Stimulated activated CD4-positive, alpha-beta T cell treated with anti-CD3 and anti-CD28 coated beads, Interleukin-4, amount 100 ng/mL, for 48 hours (primary cell): ENCODE results near the gene CCDC85C.

Experiments used
- DNase-seq, 2 donors: peaks; one replicate each; pipeline ENCODE4 v3.0.0-alpha.2; 2020; ENCODE audit warnings: low read depth in 2 of 2

Gene CCDC85C

DNA sequence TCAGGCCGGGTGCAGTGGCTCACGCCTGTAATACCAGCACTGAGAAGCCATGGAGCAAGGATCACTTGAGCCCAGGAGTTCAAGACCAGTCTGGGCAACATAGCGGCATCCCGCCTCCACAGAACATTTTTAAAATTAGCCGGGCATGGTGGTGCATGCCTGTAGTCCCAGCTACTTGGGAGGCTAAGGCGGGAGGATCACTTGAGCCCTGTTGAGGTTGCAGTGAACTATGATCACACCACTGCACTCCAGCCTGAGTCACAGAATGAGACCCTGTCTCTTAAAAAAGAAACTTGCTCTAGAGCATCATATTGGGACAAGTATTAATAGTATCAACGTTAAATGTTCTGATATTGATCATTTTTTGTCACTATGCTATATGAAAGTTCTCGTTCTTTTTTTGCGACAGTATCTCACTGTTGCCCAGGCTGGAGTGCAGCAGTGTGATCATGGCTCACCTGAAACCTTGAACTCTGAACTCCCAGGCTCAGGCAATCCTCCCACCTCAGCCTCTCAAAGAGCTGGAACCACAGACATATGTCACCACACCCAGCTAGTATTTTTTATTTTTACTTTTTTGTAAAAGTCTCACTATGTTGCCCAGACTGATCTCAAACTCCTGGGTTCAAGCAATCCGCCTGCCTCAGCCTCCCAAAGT is 47.7 kb downstream of the CCDC85C start:
- DNase-seq = no peak

DNA sequence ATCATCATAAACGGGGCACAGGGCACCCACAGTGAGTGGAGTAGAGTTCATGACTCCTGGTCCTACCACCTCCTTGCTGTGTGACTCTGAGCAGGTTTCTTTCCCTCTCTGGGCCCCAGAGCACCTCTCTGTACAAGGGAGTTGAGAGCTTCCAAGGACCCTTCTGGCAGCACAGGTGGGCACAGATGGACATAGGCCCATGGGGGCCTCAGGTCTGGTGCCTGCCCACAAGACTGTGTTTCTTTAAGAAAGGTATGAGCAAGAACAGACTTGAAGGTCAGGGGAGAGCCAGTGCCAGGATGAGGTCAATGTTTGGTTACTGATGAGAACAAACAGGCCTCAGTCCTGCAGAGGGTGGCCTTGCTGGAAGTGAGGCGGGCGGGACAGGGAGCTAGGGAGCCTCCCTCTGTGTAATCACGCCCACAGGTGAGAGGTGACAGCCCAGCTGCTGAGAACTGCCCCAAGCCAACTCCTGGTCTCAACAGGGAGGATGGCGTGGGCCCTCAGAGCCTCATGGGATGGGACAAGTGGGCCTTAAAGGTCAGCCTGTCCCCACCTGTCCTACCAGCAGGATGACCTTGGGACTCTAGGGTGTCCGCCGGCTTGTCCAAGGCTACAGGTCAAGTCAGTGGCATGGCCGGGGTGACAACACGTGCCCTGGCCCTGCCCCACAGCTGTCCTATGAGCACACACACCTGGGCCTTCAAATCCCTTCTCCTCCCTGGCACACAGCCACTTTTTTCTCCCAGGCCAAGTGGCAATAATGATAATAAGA is 49.1 kb downstream of the CCDC85C start:
- DNase-seq = no peak

- no peak for DNase-seq
Observed at GRCh38 chr14:99554184-99554583, 49.8 kb downstream of the CCDC85C start.

DNA sequence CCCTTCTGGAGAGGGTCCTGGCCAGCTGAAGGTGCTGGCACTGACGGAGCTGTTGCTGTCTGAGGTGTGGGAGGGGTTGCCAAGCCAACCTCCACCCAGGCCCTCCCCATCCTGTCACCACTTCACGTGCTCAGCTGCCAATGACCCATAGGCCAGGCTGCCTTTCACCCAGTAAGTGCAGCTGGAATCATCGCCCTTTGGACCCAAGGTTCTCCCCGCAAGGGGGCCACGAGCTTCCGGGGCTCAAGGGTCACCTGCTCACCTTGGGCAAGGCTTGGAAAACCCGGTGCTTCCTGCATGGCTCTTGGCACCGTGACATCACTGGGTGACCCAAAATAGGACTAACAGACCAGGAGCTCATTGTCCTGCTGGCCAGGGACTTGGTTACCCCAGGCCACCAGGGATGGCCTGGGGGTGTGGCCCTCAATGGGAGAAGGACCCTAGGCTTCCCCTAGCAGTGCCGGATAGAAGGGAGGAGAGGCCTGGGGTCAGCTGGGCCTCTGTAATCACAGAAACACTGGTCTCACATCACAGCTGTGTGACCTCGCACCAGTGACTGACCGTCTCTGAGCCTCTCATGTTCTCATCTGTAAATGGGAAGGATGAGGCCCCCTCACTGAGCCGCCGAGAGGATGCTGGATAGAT is 51.3 kb downstream of the CCDC85C start:
- DNase-seq = no peak

GRCh38 chr14:99552021-99552553 is 51.9 kb downstream of the CCDC85C start:
- no peak for DNase-seq

- DNase-seq = no peak
Observed at GRCh38 chr14:99551034-99551922, 52.7 kb downstream of the CCDC85C start.

DNA sequence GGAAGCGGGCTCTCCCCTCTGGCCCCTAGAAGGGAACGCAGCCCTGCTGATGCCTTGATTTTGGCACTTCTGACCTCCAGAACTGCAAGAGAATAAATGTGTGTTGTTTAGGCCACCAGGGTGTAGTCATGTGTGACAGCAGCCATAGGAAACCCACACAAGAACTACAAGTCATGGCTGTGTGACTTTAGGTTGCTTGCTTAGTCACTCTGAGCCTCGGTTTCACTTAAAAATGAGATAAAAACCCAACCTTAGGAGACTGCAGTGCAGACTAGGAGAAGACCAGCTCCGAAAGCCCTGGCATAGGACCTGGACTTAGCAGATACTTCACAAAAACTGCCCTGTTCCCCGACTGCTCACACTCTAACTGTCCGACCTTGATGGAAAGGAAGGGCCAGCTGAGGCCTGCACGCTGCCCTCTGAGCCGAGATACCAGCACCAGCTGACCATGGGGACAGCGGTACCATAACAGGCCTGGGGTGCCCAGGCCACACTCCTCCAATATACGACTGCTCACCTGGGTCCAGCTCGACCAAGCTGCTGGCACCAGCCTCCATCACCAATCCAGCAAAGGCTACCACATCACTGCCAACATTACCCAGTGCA is 53.5 kb downstream of the CCDC85C start:
- DNase-seq = no peak

- DNase-seq = no peak
Observed at GRCh38 chr14:99549684-99550083, 54.3 kb downstream of the CCDC85C start.

DNA sequence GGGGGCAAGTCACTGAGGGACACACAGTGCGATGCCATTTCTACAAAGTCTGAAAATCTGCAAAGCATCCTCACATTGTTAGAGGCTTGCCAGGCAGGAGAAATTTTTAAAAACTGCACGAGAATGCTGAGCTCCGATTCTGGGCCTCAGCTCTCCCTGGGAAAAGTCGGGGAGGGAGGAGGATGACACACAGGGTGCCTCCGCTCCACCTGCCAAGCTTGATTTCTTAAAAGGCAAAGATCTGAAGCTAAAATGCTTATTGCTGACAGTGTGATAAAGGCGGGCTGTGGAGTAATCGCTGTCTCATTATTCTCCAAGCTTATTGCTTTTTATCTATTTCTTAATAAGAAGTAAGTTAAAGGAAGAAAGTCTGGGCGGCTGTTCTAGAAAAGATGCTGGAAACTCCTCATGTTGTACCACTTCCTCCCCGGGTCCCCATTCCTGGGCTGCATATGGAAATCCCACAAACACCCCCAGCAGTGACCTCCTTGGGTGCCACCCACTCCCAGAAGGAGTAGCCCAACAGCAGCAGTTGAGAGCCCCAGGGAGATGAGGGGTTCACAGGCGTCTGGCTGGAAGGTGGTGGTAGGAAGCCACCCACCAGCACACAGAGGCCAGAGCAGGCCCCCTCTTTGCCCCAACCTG is 55.0 kb downstream of the CCDC85C start:
- no peak for DNase-seq

GRCh38 chr14:99548255-99548654 is 55.8 kb downstream of the CCDC85C start:
- no peak for DNase-seq

GRCh38 chr14:99546234-99546879 is 57.6 kb downstream of the CCDC85C start:
- DNase-seq = no peak

DNA sequence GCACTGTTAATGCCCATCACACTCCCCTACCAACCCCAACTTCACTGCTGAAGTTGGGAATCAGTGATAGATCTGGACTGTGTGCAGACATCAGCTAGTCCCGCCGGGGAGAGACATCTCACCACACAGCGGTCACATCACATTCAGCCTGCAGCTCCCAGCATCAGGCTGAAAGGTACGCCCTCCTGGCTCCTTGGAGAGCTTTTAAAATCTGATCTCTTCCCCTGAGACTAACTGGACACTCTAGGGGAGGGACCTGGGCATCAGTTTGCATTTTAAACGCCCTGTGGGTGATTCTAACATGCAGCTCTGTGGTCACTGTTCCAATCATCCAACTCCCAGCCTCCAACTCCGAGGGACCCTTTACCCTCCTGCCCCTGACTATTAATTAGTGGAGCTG is 58.4 kb downstream of the CCDC85C start:
- DNase-seq = no peak

DNA sequence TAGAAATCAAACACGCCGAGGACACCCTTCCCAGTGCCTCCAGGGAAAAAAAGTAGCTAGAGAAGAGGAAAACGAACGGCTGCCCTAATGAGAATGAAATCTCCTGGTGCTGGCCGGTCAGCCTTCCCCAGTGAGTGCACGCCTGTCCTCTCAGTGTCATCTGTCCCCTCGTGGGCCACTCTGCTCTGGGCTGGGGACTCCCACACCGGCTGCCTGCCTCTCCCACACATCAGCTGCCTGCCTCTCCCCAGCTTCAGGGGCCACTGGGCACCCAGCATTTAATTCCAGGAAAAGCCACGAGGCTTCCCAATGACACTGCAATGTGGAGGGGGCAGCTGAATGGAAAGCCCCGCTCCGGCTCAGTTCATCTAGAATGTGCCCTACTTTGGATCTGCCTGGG is 59.0 kb downstream of the CCDC85C start:
- DNase-seq = no peak

DNA sequence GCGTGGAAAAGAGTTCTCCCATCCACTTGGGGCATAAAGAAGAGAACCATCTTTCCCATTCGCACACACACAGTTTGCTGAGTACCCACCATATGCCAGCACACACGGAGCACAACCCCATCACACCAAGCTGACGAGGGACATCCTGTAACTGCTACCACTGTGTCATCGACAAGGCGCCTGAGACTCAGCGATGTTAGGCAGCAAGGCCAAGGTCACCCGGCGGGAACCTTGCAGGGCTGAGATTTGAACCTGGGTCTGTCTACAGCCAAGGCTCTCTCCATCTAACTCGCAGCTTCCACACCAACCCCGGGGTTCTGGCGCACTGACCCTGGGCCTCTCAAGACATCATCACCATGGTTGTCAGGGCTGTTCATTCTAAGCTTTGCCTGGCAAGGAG is 60.0 kb downstream of the CCDC85C start:
- no peak for DNase-seq

DNA sequence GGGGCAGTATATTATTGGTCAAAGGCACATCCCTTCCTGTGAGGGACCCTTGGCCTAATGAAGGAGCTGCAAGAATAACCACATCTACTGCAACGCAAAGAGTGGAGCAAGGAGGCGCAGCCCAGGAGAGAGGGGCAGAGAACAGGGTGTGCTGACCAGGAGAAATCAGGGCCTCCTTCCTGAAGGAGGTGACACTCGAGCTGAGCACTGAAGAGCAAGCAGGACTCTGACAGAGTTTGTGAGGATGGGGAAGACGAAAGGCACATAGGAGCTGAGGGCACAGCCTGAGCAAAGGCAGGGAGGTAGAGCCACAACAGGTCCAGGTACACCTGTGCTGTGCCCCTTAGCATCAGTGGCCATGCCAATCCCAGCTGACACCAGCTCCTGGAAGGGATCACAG is 60.6 kb downstream of the CCDC85C start:
- no peak for DNase-seq

GRCh38 chr14:99542566-99542965 is 61.4 kb downstream of the CCDC85C start:
- no peak for DNase-seq

DNA sequence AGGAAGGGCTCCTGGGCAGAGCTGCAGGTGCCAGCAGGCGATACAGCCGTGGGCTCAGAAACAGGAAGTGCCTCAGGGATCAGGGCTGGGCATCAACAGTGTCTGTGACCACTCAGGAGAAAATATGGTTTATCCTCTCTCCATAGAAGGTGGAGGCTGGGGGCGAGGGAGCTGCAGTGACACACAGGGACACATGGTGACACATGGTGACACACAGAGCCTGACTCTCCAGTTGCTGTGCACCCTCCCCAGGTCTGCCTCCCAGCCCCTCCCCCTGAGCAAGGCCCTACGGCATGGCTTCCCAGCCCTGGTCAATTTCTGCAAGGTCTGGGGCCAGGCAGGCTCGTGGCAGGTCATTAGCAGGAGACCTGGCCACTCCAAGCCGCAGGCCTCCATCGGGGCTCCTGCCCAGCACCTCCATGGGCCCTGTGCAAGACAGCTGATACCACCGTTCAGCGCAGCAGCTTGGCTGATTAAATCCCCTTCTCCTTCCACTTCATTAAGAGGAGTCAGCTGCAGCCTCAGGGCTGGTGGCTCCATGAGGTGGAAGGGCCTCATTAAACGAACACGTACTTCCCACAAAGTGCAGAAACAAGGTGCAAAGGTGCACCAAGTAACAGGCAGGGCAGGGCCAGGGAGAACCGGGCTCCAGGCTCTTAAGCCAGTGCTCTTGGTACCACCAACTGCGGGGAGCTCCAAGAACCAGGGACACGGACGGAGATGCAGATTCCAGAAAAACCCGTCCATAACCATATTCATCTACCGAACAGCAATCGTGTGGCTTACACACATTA is 62.1 kb downstream of the CCDC85C start:
- no peak for DNase-seq

DNA sequence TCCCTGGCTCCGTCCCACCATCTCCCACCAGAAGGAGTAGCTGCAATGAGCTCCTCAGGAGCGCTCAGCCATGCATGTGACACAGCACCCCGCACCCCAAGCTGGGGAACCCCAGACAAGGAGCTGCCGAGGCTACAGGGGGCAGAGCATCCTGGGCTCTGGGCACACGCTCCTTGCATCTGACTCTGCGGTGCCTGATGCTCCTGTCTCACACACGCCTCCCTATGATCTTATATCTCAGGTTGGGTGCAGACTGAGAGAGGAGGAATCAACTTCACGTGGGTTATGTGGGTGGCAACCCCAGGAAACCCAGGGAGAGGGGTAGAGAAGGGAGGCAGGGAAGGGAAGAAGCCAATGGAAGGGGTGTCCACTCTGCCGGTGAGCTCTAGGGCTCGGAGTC is 62.8 kb downstream of the CCDC85C start:
- no peak for DNase-seq
